ENCODE data around the gene ZNF425.
A peak's percentile ranks its signal among the peaks of the same experiment; 100 is the strongest.

The ZNF425 gene

DNA sequence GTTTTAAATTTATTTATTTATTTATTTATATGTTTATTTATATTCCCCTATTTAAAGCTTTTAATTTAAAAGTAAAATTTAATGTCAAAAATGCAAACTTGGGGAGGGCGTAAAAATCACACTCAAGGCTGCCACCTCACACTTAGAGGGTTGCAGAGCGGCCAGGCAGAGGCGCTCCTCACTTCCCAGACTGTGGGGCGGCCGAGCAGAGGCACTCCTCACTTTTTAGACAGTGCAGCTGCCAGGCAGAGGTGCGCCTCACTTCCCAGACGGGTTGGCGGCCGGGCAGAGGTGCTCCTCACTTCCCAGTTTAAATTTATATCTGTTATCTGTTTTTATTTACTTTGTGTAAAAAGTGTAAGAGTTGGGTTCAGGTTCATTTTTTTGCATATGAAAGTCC, 10.0 kb upstream of the ZNF425 start:
- TF ChIP-seq, protein P1, sequence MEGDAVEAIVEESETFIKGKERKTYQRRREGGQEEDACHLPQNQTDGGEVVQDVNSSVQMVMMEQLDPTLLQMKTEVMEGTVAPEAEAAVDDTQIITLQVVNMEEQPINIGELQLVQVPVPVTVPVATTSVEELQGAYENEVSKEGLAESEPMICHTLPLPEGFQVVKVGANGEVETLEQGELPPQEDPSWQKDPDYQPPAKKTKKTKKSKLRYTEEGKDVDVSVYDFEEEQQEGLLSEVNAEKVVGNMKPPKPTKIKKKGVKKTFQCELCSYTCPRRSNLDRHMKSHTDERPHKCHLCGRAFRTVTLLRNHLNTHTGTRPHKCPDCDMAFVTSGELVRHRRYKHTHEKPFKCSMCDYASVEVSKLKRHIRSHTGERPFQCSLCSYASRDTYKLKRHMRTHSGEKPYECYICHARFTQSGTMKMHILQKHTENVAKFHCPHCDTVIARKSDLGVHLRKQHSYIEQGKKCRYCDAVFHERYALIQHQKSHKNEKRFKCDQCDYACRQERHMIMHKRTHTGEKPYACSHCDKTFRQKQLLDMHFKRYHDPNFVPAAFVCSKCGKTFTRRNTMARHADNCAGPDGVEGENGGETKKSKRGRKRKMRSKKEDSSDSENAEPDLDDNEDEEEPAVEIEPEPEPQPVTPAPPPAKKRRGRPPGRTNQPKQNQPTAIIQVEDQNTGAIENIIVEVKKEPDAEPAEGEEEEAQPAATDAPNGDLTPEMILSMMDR (IDR thresholded peaks at IDR 0.05; ENCODE audit: control insufficient read depth, insufficient read depth, low read depth, low read length, missing control alignments): no peak
- H3K4me3 ChIP-seq (ENCODE audit: control insufficient read depth, low read depth, low read length): no peak overlapping the region
- no peak for DNase-seq (ENCODE audit: low read depth)

DNA sequence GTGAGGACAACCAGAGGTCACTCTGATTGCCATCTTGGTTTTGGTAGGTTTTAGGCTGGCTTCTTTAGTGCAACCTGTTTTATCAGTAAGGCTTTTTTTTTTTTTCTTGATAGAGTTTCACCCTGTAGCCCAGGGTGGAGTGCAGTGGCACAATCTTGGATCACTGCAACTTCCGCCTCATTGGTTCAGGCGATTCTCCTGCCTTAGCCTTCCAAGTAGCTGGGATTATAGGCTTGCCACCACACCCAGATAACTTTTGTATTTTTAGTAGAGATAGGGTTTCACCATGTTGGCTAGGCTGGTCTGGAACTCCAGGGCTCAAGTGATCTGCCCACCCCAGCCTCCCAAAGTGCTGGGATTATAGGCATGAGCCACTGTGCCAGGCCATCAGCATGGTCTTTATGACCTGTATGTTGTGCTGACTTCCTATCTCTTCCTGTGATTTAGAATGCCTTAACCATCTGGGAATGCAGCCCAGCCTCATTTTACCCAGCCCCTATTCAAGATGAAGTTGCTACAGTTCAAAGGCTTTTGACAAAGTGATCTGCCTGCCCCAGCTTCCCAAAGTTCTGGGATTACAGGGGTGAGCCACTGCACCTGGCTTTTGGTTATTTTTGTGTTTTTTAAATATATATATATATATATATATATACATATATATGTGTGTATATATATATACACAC, 7.0 kb upstream of the ZNF425 start:
- TF ChIP-seq, protein P1 (IDR thresholded peaks at IDR 0.05; ENCODE audit: control insufficient read depth, insufficient read depth, low read depth, low read length, missing control alignments): no peak
- no peak overlapping the region for H3K4me3 ChIP-seq (ENCODE audit: control insufficient read depth, low read depth, low read length)
- DNase-seq (ENCODE audit: low read depth): no peak

DNA sequence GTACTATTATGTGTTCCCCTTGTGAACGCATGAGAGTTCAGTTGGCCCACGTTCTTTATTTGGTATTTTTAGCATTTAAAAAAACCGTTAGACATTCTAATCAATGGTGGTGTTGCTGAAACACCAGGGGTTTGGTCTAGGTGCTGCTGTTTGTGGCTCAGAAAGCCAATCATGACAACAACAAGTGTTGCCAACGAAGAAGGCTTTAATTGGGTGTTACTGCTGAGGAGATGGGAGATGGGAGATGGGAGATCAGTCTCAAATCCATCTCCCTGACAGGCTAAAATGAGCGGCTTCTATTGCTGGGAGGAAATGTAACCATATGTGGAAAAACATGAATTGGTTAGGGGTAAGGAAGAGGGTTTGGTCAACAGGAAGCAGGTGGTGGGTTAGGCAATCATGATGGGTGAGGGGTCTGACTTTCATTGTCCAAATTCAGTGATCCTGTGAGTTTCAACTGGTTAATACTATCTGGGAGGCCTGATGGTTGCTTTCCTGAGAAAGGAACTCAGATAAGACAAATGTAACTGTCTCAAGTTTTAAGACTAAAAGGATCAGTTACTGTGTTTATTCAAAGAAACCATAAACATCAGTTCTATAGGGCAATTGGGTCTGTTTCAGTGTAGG, 4.6 kb upstream of the ZNF425 start:
- TF ChIP-seq, protein P1 (IDR thresholded peaks at IDR 0.05; ENCODE audit: control insufficient read depth, insufficient read depth, low read depth, low read length, missing control alignments): no peak
- no peak overlapping the region for H3K4me3 ChIP-seq (ENCODE audit: control insufficient read depth, low read depth, low read length)
- no peak for DNase-seq (ENCODE audit: low read depth)

DNA sequence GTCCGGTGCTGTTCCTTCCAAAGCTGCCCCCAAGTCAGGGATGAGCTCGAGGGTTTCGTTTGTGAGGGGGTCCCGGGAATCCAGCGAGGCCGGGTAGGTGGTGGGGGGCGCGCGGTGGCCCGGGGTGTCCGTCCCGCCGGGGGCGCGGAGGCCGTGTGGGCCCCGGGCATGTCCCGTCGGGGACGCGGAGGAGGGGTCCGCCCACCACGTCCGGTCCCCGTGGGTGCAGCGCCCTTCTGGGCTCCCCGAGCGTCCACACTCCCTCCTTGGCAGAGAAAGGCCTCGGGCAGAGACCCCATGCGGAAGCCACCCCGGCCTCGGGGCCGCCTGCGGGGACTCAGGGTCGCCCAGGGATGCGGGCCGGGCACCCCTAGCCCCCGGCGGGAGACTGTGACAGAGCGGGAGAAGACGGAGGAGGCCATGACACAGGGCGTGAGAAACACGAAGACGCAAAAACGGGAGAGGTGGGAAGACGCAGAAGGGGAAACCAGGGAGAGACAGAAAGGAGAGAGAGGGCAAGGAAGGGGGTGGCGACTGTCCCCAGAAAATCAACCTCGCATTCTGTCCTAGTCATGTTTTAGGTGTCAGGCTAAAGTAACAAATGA, 640 bp upstream of the ZNF425 start:
- H3K4me3 ChIP-seq (ENCODE audit: control insufficient read depth, low read depth, low read length): peak overlapping the region; percentile 85
- DNase-seq (ENCODE audit: low read depth): no peak
- TF ChIP-seq, protein P1 (IDR thresholded peaks at IDR 0.05; ENCODE audit: control insufficient read depth, insufficient read depth, low read depth, low read length, missing control alignments): no peak

DNA sequence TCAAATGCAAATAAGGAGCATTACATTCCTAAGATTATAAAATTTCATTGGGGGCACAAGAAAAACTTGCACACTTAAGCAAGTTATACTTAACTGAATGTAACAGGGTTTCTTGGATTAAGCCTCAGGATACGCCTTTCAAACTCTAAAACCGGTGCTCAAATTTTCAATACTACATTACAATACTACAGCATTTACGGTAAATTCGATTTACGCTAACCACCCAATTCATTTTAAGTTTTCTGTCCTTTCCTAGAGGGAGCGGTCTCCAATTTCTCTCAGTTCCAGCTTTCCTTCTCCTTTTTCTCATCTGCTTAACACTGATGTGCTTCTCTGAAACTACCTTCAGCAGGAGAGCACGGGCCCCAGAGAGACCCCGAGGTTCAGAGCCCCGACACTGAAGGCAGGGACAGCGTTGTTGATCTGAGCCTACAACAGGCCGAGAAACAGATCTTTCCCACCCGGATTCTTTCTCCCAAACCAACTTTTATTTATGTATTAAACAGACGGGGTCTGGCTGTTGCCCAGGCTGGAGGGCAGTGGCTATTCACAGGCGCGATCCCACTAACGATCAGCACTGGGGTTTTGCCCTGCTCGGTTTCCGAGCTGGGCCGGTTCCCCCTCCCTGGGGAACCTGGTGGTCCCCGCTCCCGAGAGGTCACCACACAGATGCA, 798 bp downstream of the ZNF425 start:
- TF ChIP-seq, protein P1 (IDR thresholded peaks at IDR 0.05; ENCODE audit: control insufficient read depth, insufficient read depth, low read depth, low read length, missing control alignments): no peak
- H3K4me3 ChIP-seq (ENCODE audit: control insufficient read depth, low read depth, low read length): peak overlapping the region; percentile 85
- DNase-seq (ENCODE audit: low read depth): no peak

DNA sequence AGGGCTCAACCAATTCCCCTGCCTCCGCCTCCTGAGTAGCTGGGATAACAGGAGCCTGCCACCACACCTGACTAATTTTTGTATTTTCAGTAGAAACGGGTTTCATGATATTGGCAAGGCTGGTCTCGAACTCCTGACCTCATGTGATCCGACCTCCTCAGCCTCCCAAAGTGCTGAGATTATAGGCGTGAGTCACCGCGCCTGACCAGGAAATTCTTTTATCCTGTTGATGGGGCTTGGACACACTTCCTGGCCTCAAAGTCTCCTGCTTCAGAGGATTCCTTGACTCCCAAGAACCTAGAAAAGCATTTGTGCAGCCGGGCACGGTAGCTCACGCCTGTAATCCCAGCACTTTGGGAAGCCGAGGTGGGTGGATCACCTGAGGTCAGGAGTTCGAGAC, 16.2 kb downstream of the ZNF425 start:
- no peak overlapping the region for H3K4me3 ChIP-seq (ENCODE audit: control insufficient read depth, low read depth, low read length)
- TF ChIP-seq, protein P1 (IDR thresholded peaks at IDR 0.05; ENCODE audit: control insufficient read depth, insufficient read depth, low read depth, low read length, missing control alignments): no peak
- no peak for DNase-seq (ENCODE audit: low read depth)

Measured in AG09309 (cell line).